Suprapubic skin (tissue), 4 donors: ENCODE data around the gene RASA3.

Source experiments
- EP300 ChIP-seq: sonication (generic); formaldehyde crosslinking; IDR thresholded peaks from one replicate; pipeline ENCODE4 v1.6.1; 2017; ENCODE audit warnings: antibody characterized with exemption
- POLR2A ChIP-seq, 2 donors: fragments of 450-650 bp; IDR thresholded peaks; one replicate each; pipeline ENCODE4 v1.6.1; 2017; ENCODE audit warnings: antibody characterized with exemption in 2 of 2, mild to moderate bottlenecking in 2 of 2, moderate library complexity in 2 of 2
- POLR2AphosphoS5 ChIP-seq, 3 donors: sonication (generic); formaldehyde crosslinking; IDR thresholded peaks; one replicate each; pipeline ENCODE4 v1.6.1; 2017; ENCODE audit warnings: antibody characterized with exemption in 3 of 3
- TF ChIP-seq, protein P1 (sequence below), 2 donors: fragments of 200-600 bp in 1 of 2; fragments of 450-650 bp in 1 of 2; sonication (generic) in 1 of 2; IDR thresholded peaks; one replicate each; pipeline ENCODE4 v1.5.1; 2016 to 2019; ENCODE audit warnings: antibody characterized with exemption in 2 of 2, mild to moderate bottlenecking in 1 of 2, moderate library complexity in 1 of 2

- TF ChIP-seq, protein P1, sequence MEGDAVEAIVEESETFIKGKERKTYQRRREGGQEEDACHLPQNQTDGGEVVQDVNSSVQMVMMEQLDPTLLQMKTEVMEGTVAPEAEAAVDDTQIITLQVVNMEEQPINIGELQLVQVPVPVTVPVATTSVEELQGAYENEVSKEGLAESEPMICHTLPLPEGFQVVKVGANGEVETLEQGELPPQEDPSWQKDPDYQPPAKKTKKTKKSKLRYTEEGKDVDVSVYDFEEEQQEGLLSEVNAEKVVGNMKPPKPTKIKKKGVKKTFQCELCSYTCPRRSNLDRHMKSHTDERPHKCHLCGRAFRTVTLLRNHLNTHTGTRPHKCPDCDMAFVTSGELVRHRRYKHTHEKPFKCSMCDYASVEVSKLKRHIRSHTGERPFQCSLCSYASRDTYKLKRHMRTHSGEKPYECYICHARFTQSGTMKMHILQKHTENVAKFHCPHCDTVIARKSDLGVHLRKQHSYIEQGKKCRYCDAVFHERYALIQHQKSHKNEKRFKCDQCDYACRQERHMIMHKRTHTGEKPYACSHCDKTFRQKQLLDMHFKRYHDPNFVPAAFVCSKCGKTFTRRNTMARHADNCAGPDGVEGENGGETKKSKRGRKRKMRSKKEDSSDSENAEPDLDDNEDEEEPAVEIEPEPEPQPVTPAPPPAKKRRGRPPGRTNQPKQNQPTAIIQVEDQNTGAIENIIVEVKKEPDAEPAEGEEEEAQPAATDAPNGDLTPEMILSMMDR (IDR thresholded peaks at IDR 0.05): no peak
- TF ChIP-seq POLR2AphosphoS5 (IDR thresholded peaks at IDR 0.05) (no peak), POLR2A (IDR thresholded peaks at IDR 0.05) (no peak), EP300 (no peak)
Measured at GRCh38 chr13:114058051-114058867, 74.2 kb downstream of the RASA3 start.
